NCI-H526 treated with DMSO at 0.1 percent for 48 hours (cell line): ENCODE data around the gene TPO.
"Not testable (repeated sequence)": the region's sequence is repeated elsewhere in the genome, so short reads cannot be mapped to it uniquely, and the experiment has no call there.

Source experiments
- DNase-seq: peaks from one replicate; lab custom pipeline; 2025; lab: John Stamatoyannopoulos, UW

Gene TPO

DNA sequence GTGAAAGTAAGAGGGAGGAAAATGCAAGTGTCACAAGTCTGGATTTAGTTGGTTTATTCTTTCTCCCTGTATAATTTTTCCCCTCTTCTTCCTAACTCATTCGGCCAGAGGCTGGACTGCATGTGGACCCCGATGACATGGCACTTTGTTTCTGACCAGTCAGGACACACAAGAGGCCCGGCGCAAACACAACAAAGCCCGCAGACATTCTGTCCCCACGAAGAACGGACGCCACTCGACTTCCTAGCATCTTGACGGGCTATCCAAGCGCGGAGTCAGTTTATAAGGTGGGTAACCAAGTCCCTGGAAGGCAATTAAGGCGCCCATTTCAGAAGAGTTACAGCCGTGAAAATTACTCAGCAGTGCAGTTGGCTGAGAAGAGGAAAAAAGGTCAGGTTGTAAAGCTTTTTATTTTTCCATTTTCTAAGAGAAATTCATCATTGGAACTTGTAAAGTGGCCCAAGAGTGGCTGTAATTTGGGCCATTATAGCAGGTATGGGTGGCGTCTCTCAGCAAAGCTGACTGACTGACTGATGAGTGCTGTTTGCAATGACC, at the start of gene TPO:
TPO (plus strand) TSS at position 308 of the 555 bp plus-strand sequence. CDS start 946 bp downstream, outside the sequence.
- no peak for DNase-seq

DNA sequence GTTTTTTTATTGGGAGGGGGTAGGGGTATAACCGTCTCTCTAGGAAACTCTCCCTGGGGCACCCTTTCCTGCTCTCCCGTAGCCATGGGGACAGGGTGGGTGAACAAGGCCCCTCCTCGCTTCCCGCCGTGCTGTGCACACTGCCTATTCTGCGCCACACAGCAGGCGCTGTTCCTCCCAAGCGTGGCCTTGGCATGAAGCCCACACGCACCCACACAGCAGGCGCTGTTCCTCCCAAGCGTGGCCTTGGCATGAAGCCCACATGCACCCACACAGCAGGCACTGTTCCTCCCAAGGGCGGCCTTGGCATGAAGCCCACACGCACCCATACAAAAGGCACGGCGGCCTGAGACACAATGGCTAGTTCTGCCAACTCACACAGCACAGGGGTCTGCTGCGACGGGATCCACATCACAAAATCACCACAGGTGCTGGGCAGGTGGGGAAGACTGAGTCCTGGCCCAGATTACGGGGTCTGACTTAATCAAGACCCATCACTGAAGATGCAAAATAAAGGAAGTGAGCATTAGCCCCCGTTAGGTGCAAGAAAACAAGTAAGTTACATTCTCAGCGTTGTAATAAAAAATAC, 46.6 kb upstream of the TPO start:
- no peak for DNase-seq

DNA sequence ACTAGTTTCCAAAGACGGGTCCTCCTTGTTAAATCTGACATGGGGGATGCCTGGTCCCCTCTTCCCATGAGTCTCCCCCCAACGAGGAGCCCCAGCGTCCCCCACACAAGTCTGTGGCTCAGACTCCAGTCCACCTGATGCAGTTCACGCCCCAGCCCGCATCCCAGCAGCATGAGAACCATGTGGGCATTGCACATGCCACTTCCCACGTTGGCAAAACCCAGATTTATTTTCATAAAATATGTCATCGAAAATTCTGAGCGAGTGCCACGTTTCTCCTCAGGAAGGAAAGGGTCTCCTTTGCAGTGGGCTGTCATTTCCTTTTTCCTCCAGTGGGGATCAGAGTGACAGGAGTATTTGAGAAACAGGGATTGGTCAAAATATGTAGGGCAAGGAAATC, 45.7 kb upstream of the TPO start:
- no peak for DNase-seq

DNA sequence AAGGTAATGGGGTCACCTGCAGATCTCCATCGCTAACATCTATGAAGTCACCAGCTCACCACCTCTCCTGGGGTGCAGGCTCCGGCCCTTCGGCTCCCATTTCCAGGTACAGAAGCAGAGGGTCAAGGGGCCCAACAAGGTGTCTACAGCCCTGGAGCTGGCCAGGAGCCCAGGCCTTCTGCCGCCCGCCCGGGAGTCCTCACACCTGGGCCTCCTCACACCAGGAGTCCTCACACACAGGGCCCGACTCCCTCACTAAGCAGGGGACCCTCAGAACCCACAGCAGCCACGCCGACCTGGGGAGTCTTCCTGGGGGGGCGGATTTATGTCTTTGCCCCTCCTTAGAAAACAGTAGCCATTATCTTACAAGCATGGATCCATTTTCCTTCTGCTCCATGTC, 43.4 kb upstream of the TPO start:
- DNase-seq, result no peak

DNA sequence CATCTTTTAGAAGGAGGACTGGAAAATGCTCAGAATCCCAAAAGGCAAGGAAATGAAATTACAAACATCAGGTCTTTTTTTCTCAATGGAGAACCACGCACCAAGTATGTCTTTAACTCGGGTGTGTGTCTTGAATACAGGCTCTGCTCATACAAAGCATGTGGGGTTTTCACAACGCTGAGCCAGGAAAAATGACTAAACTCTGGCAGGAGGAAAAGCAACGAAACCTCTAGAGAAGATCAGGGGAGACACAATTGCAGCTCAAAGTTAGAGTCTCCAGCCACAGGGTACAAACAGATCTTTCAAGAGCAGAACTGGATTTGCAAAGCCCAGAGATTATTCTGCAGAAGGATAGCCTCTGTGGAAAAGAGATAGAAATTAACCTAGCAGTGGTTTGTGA, 42.8 kb upstream of the TPO start:
- no peak for DNase-seq

DNA sequence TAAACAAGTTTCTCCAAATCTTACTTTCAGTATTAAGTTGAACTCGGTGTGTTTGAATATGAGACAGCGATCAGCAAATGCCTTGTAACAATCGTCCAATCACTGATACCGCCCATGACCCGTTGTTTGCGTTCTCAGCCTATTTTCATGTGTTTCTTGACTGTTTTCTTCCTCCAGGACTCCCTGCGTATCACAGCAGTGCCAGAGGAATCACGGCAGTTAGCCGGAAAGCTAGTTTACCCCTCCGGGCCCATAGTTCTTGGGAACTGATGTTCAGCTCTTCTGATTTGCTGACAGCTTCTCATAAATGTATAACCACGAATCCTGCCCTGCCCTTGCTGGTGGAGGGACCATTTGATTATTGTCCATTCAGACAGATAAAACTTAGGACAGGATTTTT, 42.2 kb upstream of the TPO start:
- DNase-seq, result no peak

DNA sequence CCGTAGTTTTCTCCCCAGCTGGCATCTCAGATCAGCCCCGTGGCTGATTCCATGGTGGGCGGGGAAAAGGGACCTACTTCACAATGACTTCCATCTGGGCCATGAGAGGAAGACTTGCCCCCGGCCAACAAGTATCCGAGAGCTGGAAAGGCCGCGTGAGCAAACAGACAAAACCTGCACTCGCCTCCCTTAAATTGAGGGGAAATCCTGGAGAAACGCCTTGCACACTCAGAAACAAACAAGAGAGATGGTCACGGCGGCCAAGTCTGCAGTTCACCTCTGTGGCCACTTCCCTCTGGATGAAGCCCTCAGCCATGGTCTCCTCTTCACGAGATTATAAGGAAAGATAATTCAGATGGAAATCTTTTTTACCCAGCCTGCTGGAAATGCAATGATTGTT, 39.4 kb upstream of the TPO start:
- no peak for DNase-seq

DNA sequence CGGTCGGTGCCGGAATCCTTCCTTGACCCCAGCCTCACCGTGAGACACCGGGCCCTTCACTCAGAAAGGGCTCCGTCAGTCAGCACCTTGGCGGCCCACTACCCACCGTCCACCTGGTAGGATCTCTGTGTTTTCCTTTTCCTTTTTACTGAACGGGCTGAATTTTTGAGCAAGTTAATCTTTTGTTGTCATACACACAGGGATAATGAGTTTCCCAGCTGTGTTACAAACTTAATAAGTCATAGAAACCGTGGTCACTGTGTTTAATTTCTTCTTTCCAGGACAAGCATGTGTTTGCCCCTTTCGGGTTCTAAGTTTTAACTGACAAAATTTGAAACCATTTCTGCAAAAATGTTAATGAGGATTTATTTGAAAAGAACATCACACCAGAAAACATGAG, 39.0 kb upstream of the TPO start:
- no peak for DNase-seq

DNA sequence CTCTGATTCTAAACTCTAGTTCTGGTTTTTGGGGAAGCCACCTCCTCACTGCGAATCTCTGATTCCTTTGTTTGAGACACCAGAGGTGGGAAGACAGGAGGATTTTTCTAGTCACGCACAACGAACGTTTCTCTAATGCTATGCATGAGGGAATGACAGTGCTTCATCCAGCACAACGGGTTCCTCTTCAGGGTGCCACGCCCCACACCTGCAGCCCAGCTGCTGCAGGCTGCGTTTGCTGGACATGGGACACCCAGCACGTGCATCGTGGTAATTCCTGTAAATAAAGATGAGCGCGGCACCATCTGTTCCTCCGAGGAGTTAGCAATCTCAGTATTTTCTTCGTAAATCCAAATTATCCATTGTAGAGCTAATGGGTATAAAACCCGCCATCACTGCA, 37.5 kb upstream of the TPO start:
- peak; percentile 41 for DNase-seq

DNA sequence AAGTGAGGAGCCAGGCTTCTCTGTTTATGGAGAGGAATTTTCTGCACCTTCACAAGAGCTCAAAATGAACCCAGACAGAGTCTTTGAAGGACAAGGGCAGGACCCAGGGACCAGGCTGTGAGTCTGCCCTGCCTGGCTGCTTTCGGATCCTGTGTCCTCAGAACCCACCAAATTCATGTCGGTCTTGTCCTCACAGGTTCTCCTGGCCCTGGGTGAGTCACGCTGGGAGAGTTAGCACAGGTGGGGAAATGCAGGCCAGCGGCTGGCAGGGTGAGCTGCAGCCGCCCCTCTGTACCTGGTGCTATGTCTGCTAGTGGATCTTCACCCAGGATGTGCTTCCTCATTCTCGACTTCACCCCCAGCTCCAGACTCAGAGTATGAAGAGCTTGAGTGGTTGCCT, 35.8 kb upstream of the TPO start:
- DNase-seq, result no peak

DNA sequence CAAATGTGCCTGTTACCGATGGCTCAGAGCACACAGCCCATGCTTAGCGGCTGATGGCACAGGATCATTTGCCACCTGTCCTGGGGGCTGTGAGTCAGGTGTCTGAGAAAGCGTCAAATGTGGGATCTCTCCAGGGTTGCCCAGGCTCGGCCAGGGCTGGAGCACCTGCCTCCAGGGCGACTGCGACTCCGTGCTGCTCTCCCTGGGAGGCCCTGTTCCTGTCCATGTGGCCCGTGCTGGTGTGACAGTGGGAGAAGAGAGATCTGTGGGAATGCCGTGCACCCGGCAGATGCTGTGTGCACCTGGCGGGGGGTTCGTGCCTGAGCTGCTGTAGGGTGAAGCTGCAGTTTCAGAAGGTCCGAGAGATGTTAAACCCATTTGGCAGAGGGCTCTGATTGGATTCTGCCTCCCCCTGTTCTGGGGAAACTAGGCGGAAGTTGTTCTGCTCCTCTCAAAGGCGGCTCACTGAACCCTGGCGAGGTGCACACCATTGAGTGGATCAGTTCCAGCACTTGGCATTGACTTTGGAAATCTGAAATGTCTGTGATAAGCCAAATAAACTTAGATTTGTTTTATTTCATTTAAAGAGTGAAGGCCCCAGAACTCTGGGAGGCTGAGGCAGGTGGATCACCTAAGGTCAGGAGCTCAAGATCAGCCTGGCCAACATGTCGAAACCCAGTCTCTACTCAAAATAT, 34.7 kb upstream of the TPO start:
- no peak for DNase-seq

DNA sequence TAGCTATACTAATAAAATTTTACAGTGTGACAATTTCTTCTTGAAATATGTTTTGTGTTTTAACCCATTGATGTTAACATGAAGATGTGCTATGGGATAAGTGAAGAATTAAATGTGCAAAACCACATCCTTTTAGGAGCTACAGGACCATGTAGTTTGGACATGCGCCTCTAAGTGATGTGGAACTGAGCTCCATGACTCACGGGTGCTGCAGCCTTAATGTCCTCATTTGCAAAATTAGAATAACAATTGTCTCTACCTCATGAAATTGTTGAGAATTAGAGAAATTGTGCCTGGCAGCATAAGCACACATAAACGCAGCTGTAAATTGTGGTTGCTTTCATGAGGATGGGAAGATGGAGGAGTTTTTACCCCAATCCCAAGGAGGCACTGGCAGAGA, 31.6 kb upstream of the TPO start:
- no peak for DNase-seq

DNA sequence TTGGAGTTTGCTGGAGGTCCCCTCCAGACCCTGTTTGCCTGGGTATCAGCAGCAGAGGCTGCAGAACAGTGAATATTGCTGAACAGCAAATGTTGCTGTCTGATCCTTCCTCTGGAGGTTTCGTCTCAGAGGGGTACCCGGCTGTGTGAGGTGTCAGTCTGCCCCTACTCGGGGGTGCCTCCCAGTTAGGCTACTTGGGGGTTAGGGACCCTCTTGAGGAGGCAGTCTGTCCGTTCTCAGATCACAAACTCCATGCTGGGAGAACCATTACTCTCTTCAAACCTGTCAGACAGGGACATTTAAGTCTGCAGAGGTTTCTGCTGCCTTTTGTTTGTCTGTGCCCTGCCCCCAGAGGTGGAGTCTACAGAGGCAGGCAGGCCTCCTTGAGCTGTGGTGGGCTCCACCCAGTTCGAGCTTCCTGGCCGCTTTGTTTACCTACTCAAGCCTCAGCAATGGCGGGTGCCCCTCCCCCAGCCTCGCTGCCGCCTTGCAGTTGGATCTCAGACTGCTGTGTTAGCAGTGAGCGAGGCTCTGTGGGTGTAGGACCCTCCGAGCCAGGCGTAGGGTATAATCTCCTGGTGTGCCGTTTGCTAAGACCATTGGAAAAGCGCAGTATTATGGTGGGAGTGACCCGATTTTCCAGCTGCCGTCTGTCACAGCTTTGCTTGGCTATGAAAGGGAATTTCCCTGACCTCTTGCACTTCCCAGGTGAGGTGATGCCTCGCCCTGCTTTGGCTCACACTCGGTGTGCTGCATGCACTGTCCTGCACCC, 25.1 kb upstream of the TPO start:
- DNase-seq, result not testable (repeated sequence)

DNA sequence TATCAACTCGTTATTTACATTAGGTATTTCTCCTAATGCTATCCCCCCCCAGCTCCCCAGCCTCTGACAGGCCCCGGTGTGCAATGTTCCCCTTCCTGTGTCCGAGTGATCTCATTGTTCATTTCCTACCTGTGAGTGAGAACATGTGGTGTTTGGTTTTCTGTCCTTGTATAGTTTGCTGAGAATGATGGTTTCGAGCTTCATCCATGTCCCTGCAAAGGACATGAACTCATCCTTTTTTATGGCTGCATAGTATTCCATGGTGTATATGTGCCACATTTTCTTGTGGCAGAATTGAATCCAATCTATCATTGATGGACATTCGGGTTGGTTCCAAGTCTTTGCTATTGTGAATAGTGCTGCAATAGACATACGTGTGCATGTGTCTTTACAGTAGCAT, 23.1 kb upstream of the TPO start:
- not testable (repeated sequence) for DNase-seq

DNA sequence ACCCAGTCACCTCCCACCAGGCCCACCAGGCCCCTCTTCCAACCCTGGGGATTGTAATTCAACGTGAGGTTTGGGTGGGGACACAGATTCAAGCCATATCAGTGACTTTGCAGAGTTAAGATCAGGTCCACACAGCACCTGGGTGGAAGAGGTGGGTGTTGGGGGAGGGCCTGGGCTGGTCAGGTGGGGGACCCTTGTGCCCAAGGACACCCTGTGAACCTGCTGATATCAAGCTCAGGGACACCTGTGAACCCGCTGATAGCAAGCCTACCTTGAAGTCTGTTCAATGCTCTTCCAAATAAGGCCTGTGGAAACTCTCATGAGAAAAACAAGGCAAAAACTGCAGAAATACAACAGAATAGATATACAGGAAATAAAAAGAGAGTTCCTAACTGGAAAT, 19.9 kb upstream of the TPO start:
- DNase-seq, result no peak

DNA sequence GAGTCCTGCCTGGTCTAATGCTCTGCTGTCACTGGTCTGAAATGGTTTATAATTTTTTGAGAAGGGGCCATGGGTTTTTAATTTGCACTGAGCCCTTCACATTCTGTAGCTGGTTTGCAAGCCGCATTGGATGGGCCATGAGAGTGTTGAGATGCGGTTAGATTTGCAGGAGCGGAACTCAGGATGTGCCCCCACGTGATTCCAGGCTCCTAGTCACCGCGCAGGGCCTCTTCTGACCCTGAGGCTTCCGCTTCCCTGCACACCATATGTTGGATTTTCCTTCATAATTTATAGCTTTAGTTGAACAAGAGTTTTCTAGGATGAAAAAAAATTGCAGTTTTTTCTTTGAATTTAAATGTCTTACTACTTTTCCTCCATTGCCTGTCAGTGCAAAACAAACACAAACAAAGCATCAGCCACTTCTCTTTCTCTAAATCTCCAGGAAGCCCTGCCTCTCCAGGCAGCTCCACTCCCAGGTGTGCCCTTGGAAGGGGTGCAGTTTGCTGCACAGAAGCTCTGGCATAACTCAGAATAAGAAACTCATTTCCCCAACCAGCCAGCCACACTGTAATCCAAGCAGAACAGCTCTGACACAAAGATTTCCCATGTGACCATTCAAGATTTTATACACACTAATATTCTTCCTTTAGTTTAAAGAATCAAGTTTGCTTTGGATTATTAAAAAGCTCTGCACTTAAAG, 18.4 kb upstream of the TPO start:
- DNase-seq, result no peak

DNA sequence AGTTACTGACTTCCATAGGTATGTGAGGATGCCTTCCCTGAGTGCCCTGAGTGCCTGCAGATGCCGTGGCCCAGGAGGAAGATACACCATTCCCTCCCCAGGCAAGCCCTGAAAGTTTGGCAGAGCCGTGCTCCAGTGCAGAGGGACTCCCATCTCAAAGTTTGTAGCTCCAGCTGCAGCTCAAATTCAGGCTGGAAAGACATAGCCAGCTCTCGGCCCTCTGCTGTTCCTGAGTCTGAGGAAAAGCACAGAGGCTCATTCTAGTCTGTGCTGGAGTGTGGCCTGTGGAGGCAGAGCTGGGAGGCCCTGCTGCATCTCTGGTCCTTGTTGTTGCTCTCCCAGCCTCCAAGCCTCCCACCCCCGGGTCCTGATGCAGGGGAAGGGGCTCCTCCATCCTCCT, 15.9 kb upstream of the TPO start:
- DNase-seq, result no peak

DNA sequence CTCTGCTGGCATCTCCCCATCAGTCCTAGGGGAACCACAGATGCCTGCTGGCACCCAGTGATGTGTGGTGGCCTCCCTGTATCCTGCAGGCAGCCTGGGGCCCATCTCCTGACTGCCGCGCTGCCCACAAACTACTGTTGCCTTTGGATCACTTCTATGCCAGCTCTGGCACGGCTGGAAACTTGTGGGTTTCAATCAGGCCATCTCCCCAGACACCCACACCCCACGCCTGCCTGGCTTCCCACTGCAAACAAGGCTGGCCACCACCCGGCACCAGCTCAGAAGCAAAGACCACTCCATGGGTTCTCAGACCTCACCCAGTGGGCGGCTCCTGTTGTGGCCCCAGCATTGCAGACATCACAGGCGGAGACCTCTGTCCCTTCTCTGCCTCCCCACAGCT, 15.1 kb upstream of the TPO start:
- no peak for DNase-seq

DNA sequence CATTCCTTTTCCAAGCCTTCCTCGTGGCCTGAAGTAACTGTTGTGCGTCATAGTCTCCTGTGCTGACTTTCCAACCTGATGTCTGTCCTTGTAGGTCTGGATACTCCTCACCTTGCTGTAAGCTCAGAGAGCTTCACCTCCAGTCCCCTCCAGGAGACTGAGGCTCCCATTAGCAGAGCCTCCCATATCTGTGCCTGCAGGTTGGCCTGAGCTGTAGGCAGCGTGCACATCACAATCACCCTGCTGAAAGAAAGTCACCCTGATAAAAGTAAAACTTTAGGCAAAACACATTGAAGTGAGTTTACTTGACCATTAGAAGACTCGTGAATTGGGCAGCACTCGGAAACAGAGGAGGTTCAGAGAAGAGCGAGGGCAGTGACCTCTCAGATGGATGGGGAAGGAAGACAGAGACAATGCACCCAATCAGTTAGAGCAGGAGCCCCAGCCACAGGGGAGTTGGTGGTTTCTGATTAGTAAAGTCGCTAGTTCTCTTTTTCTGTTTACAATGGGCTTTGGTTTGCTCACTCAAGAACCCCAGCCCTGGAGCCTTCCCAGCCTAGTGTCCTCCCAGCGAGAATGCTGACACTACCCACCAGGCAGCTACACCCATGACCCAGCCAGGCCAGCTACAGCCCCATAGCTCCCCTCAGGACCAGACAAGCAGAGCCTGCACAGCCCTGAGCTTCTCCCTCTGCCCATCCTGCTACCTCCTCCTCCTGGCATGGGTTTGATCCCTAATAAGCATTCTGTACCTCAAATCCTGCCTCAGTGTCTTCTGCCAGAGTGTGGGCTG, 12.1 kb upstream of the TPO start:
- DNase-seq, result no peak

DNA sequence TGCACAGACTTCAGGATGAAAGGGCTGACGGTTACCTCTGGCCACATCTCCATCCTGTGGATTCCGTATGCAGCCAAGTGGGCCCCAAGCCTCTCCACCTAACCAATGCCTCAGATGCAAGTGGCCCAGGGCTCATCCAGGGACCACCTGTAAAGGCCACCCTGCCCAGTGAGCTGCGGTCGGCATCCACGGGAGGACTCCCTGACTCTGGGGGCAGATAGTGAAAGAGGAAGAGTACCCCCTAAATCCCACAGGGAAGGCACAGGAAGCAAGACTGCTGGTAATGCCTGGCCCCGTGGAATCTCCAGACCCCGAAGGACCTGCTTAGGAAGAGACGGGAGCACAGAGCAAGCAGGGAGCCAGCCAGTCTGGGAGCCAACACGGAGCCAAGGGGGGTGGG, 11.2 kb upstream of the TPO start:
- DNase-seq, result no peak

DNA sequence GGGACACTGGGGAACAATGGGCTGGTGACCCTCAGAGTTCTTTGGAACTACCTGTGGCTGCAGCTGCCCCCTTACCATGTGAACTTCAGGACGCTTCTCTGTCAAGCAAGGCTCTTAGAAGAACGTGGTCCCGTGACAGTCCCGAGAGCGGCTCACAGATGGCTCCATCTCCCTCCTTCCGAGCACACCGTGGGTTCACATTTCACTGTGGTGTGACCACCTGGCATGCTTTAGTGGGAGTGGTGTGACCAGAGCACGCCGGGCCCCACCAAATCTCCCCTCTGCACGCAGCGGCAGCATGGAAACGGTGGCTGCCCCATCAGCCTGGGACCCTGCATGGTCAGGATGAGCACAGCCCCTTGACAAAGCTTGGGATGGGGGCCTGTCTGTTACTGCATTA, 9.7 kb upstream of the TPO start:
- DNase-seq, result no peak

DNA sequence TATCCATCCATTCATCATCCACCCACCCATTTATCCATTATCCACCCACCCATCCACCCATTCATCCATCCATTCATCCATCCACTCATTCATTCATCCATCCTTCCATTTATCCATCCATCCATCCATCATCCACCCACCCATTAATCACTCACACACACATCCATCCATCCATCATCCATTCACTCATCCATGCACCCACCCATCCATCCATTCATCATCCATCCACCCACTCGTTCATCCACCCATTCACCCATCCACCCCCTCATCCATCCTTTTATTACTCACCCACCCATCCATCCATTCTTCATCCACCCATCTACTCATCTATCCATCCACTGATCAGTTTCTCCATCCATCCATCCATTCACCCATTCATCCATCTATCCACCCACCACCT, 8.1 kb upstream of the TPO start:
- no peak for DNase-seq
